Large intestine (tissue), 3 donors: ENCODE results near the gene ACSF3. TPM values are rescaled to one million over a fixed set of nuclear protein-coding genes. Genes with fewer than 3 reads are reported as not detected.

Experiments used
- DNase-seq, 2 donors: peaks; one replicate each; pipeline versions ENCODE4 v3.0.0 to v3.0.0-alpha.2; 2013
- H3K27ac ChIP-seq: one replicate; pipeline ENCODE4 v1.5.1; 2013; ENCODE audit warnings: low read length
- H3K27me3 ChIP-seq: 2 replicates; pipeline ENCODE4 v1.6.1; 2013; ENCODE audit warnings: low read length; ENCODE audit not compliant: control insufficient read depth, insufficient read depth
- H3K36me3 ChIP-seq: 2 replicates; pipeline ENCODE4 v1.6.1; 2013; ENCODE audit warnings: low read length; ENCODE audit not compliant: control insufficient read depth, insufficient read depth
- H3K4me1 ChIP-seq: one replicate; pipeline ENCODE4 v1.6.1; 2013; ENCODE audit warnings: low read length; ENCODE audit not compliant: control insufficient read depth, insufficient read depth
- H3K4me3 ChIP-seq: one replicate; pipeline ENCODE4 v1.5.1; 2013; ENCODE audit warnings: low read length
- H3K9me3 ChIP-seq: one replicate; pipeline ENCODE4 v1.6.1; 2013; ENCODE audit warnings: mild to moderate bottlenecking, low read depth, low read length, moderate library complexity; ENCODE audit not compliant: control insufficient read depth
- WGBS: methylation state at CpG from one replicate; pipeline ENCODE4 v1.1.5; 2013; ENCODE audit warnings: low lambda C conversion rate; ENCODE audit not compliant: insufficient coverage; 5-methylcytosine and 5-hydroxymethylcytosine counted together
- polyA plus RNA-seq: library from polyadenylated mRNA; unstranded; fragments of 120-200 nt; gene quantifications from one replicate; pipeline ENCODE4 v1.2.1, GENCODE V29; 2013

ACSF3 gene
- polyA plus RNA-seq, 1 donor = 30.8 TPM

GRCh38 chr16:89199241-89200123 is 105.8 kb downstream of the ACSF3 start:
- no peak overlapping the region for H3K4me3 ChIP-seq
- peaks cover 13% of the 10 kb centered on the region for H3K4me1 ChIP-seq
- H3K9me3 ChIP-seq = peaks cover 3% of the 10 kb centered on the region
- DNase-seq = no peak
- peaks cover 46% of the 10 kb centered on the region for H3K27me3 ChIP-seq
- H3K27ac ChIP-seq = no peak overlapping the region
- no peaks in the 10 kb centered on the region for H3K36me3 ChIP-seq
- no CpG with 5 or more reads among the region's 22 CpGs for WGBS

- peaks cover 49% of the 10 kb centered on the region for H3K27me3 ChIP-seq
- H3K4me3 ChIP-seq = peak within 1 kb of the TSS; percentile 11
- no peak within 1 kb of the TSS for H3K27ac ChIP-seq
- H3K9me3 ChIP-seq = peaks cover 3% of the 10 kb centered on the region
- H3K36me3 ChIP-seq = no peaks in the 10 kb centered on the region
- no CpG with 5 or more reads among the region's 28 CpGs for WGBS
- H3K4me1 ChIP-seq = peaks cover 8% of the 10 kb centered on the region
- peak in 1 of 2 donors; percentile 37 for DNase-seq
These were observed 106.6 kb downstream of the ACSF3 start, which contains the start of gene SLC22A31 for GRCh38 chr16:89200124-89200849. TSS of gene SLC22A31 (minus strand) at chr16:89200537. CDS start at chr16:89200501, 36 bp downstream.

- Histone ChIP-seq H3K36me3 (no peaks in the 10 kb centered on the region), H3K27ac (no peak overlapping the region), H3K9me3 (peaks cover 3% of the 10 kb centered on the region), H3K4me1 (peaks cover 8% of the 10 kb centered on the region), H3K4me3 (peak overlapping the region; percentile 11), H3K27me3 (peaks cover 49% of the 10 kb centered on the region)
- WGBS = no CpG with 5 or more reads among the region's 58 CpGs
- no peak for DNase-seq
These were observed 107.3 kb downstream of the ACSF3 start for GRCh38 chr16:89200850-89201411.

GRCh38 chr16:89201439-89202377 is 108.1 kb downstream of the ACSF3 start:
- no CpG with 5 or more reads among the region's 111 CpGs for WGBS
- Histone ChIP-seq H3K36me3 (no peaks in the 10 kb centered on the region), H3K4me3 (peak overlapping the region; percentile 16), H3K4me1 (peaks cover 8% of the 10 kb centered on the region), H3K27ac (no peak overlapping the region), H3K27me3 (peaks cover 49% of the 10 kb centered on the region), H3K9me3 (peaks cover 3% of the 10 kb centered on the region)
- DNase-seq = peak; percentile 58 to 81

- Histone ChIP-seq H3K4me3 (peak overlapping the region; percentile 16), H3K27ac (no peak overlapping the region), H3K27me3 (peaks cover 49% of the 10 kb centered on the region), H3K36me3 (no peaks in the 10 kb centered on the region), H3K4me1 (peaks cover 8% of the 10 kb centered on the region), H3K9me3 (peaks cover 3% of the 10 kb centered on the region)
- WGBS = 69% methylated on average over 4 of the region's 49 CpGs
- no peak for DNase-seq
These were observed 109.0 kb downstream of the ACSF3 start for GRCh38 chr16:89202422-89203215.

Other genes with a start within 250 kb of the ACSF3 start
- 32.2 TPM for gene GALNS, start 236.9 kb upstream of the ACSF3 start, polyA plus RNA-seq
- 96.0 TPM for gene TRAPPC2L, start 236.7 kb upstream of the ACSF3 start, polyA plus RNA-seq
- 0.12 TPM for gene PABPN1L, start 227.2 kb upstream of the ACSF3 start, polyA plus RNA-seq
- gene CBFA2T3, start 116.6 kb upstream of the ACSF3 start, polyA plus RNA-seq = 7.4 TPM
- 1.1 TPM for gene CDH15, start 77.9 kb downstream of the ACSF3 start, polyA plus RNA-seq
- 8.8 TPM for gene SLC22A31, start 106.7 kb downstream of the ACSF3 start, polyA plus RNA-seq
- 4.3 TPM for gene ZNF778, start 123.9 kb downstream of the ACSF3 start, polyA plus RNA-seq